IMR-90 (cell line): ENCODE measurements around the gene POLE3. TPM values are rescaled to one million over a fixed set of nuclear protein-coding genes. Genes with fewer than 3 reads are reported as not detected.

Experiments used
- ATAC-seq: fragments of 200-7000 bp; cut with Tn5 transposase; 2 replicates; pipeline ENCODE4 v1.9.1; 2020; ENCODE audit warnings: low read depth, mild to moderate bottlenecking, moderate library complexity
- BruUV-seq: library from RNA; stranded (reverse); fragments of 400-500 nt; replicated peaks from 2 replicates; lab custom pipeline; 2021; lab: Mats Ljungman, UMichigan
- CTCF ChIA-PET: fragments of 300-600 bp; formaldehyde crosslinking; extraction: SDS; loops from one replicate; lab custom pipeline; 2021; ENCODE audit warnings: antibody characterized with exemption; lab: Yijun Ruan, JAX
- POLR2A ChIA-PET: fragments of 300-600 bp; sonication (Branson Sonifier 250); formaldehyde crosslinking; loops from one replicate; lab custom pipeline; 2022; ENCODE audit warnings: antibody characterized with exemption; ENCODE audit not compliant: unreplicated experiment; lab: Charles Lee
- DNase-seq: peaks from one replicate; pipeline ENCODE4 v3.0.0; 2013
- H2AFZ ChIP-seq: replicated peaks from 2 replicates; pipeline ENCODE3; 2013; ENCODE audit warnings: low read length, mild to moderate bottlenecking; ENCODE audit not compliant: poor library complexity
- H2AK5ac ChIP-seq: 2 replicates; pipeline ENCODE4 v1.6.1; 2013; ENCODE audit warnings: low read depth, low read length, inconsistent platforms
- H2AK9ac ChIP-seq: replicated peaks from 2 replicates; pipeline ENCODE3; 2013; ENCODE audit warnings: mild to moderate bottlenecking, low read depth, low read length, moderate library complexity; ENCODE audit not compliant: poor library complexity
- H2BK120ac ChIP-seq: 2 replicates; pipeline ENCODE4 v1.6.1; 2013; ENCODE audit warnings: low read depth, low read length, inconsistent platforms
- H2BK15ac ChIP-seq: 3 replicates; pipeline ENCODE4 v1.6.1; 2013; ENCODE audit warnings: low read depth, low read length, inconsistent platforms
- H2BK20ac ChIP-seq: 2 replicates; pipeline ENCODE4 v1.6.1; 2013; ENCODE audit warnings: low read depth, mild to moderate bottlenecking, inconsistent platforms, low read length, moderate library complexity
- H2BK5ac ChIP-seq: 2 replicates; pipeline ENCODE4 v1.6.1; 2013; ENCODE audit warnings: mild to moderate bottlenecking, low read depth, low read length, inconsistent platforms; ENCODE audit not compliant: poor library complexity, severe bottlenecking
- H3K14ac ChIP-seq: replicated peaks from 2 replicates; pipeline ENCODE4 v1.6.1; 2013; ENCODE audit warnings: low read depth, low read length, inconsistent platforms
- H3K18ac ChIP-seq: 2 replicates; pipeline ENCODE4 v1.6.1; 2013; ENCODE audit warnings: low read depth, low read length, control low read depth
- H3K23ac ChIP-seq: 2 replicates; pipeline ENCODE4 v1.6.1; 2013; ENCODE audit warnings: low read depth, low read length, inconsistent platforms
- H3K27ac ChIP-seq: 2 replicates; pipeline ENCODE4 v1.5.1; 2013; ENCODE audit warnings: mild to moderate bottlenecking, control low read depth, low read length; ENCODE audit not compliant: insufficient read depth
- H3K27me3 ChIP-seq: 2 replicates; pipeline ENCODE4 v1.6.1; 2013; ENCODE audit warnings: low read length; ENCODE audit not compliant: control insufficient read depth, insufficient read depth
- H3K36me3 ChIP-seq: 2 replicates; pipeline ENCODE4 v1.6.1; 2013; ENCODE audit warnings: low read length, mixed read lengths; ENCODE audit not compliant: control insufficient read depth, insufficient read depth
- H3K4ac ChIP-seq: 2 replicates; pipeline ENCODE4 v1.6.1; 2013; ENCODE audit warnings: low read depth, low read length, inconsistent platforms
- H3K4me1 ChIP-seq: 2 replicates; pipeline ENCODE4 v1.6.1; 2013; ENCODE audit warnings: low read length, mixed read lengths; ENCODE audit not compliant: control insufficient read depth, insufficient read depth
- H3K4me2 ChIP-seq: 2 replicates; pipeline ENCODE4 v1.6.1; 2013; ENCODE audit warnings: low read depth, mild to moderate bottlenecking, control low read depth, low read length, moderate library complexity
- H3K4me3 ChIP-seq: 2 replicates; pipeline ENCODE4 v1.5.1; 2013; ENCODE audit warnings: low read depth, mild to moderate bottlenecking, control low read depth, low read length, moderate library complexity; ENCODE audit not compliant: insufficient read depth
- H3K56ac ChIP-seq: 2 replicates; pipeline ENCODE4 v1.6.1; 2013; ENCODE audit warnings: low read length, inconsistent platforms; ENCODE audit not compliant: insufficient read depth; ENCODE audit errors: extremely low read depth
- H3K79me1 ChIP-seq, 2 experiments: 2 replicates each; pipeline ENCODE4 v1.6.1; 2013; ENCODE audit warnings: low read length in 2 of 2, inconsistent platforms in 1 of 2, low read depth in 1 of 2
- H3K9ac ChIP-seq: 2 replicates; pipeline ENCODE4 v1.6.1; 2013; ENCODE audit warnings: low read depth, low read length, control low read depth
- H3K9me1 ChIP-seq: 2 replicates; pipeline ENCODE4 v1.6.1; 2013; ENCODE audit warnings: low read length, inconsistent platforms; ENCODE audit not compliant: insufficient read depth
- H3K9me3 ChIP-seq: 2 replicates; pipeline ENCODE4 v1.6.1; 2013; ENCODE audit warnings: low read length; ENCODE audit not compliant: control insufficient read depth, insufficient read depth
- H4K20me1 ChIP-seq: 2 replicates; pipeline ENCODE4 v1.6.1; 2013; ENCODE audit warnings: low read length, inconsistent platforms; ENCODE audit not compliant: insufficient read depth
- H4K5ac ChIP-seq: 2 replicates; pipeline ENCODE4 v1.6.1; 2013; ENCODE audit warnings: mild to moderate bottlenecking, low read depth, low read length, control low read depth
- H4K8ac ChIP-seq, 2 experiments: 2 replicates each; pipeline ENCODE4 v1.6.1; 2013; ENCODE audit warnings: low read depth in 2 of 2, low read length in 2 of 2, control low read depth in 1 of 2, inconsistent platforms in 1 of 2
- H4K91ac ChIP-seq: 2 replicates; pipeline ENCODE4 v1.6.1; 2013; ENCODE audit warnings: low read depth, low read length, inconsistent platforms; ENCODE audit not compliant: insufficient read depth
- POLR2A ChIP-seq: IDR thresholded peaks from 2 replicates; pipeline ENCODE4 v1.6.1; 2012; ENCODE audit warnings: mild to moderate bottlenecking, low read depth, low read length
- WGBS, 2 experiments: methylation state at CpG; one replicate each; pipeline versions ENCODE4 v1.1.5 to v1.1.7; 2013; ENCODE audit warnings: missing lambda C conversion rate in 2 of 2; ENCODE audit not compliant: insufficient read length in 1 of 2; ENCODE audit errors: extremely low coverage in 2 of 2; 5-methylcytosine and 5-hydroxymethylcytosine counted together
- dilution Hi-C: fragments of 300-500 bp; cut with HindIII; formaldehyde crosslinking; loops from one replicate; pipeline ENCODE4 v1.14.3; 2018; ENCODE audit warnings: low sequenced_read_pairs; ENCODE audit not compliant: unreplicated experiment
- in situ Hi-C: fragments of 300-500 bp; cut with MboI; formaldehyde crosslinking; loops from 3 replicates; pipeline ENCODE4 v1.14.3; 2019; ENCODE audit warnings: low sequenced_read_pairs, inconsistent platforms, mixed read lengths
- intact Hi-C: fragments of 100-400 bp; cut with micrococcal nuclease; formaldehyde crosslinking; loops from 2 replicates; pipeline ENCODE4 v1.10.0; 2022
- polyA plus RNA-seq, 3 experiments: library from polyadenylated mRNA; depleted of rRNA; stranded (reverse); fragments of >200 nt; gene quantifications; 2 replicates each; pipeline ENCODE4 v1.2.3, GENCODE V29; 2012; ENCODE audit warnings: low replicate concordance in 1 of 3
- total RNA-seq: library from RNA; depleted of rRNA; stranded (reverse); fragments of >200 nt; gene quantifications from 2 replicates; pipeline ENCODE4 v1.2.3, GENCODE V29; 2012

POLE3 gene
- total and polyA plus RNA-seq, 2 of the 4 experiments (the other 2 are of a cell fraction): 34.8 to 43.0 TPM

- DNase-seq: peak; percentile 8
- no peaks in the 10 kb centered on the region for H3K9me3 ChIP-seq
- TF ChIP-seq POLR2A: no peak
- ATAC-seq: no peak
- no peak overlapping the region for H2AFZ ChIP-seq
- no peak overlapping the region for H2BK120ac ChIP-seq
- intact Hi-C loops: loop anchor here (1.0 kb wide), 1 partner anchor 23 kb away; no protein-coding TSS in a partner anchor
- H3K18ac ChIP-seq: no peak overlapping the region
- H3K27me3 ChIP-seq: peaks cover 3% of the 10 kb centered on the region; the same call in 1 of the 2 replicates
- H3K79me1 ChIP-seq: peaks cover 0 to 8% of the 10 kb centered on the region in 2 experiments; a peak in 1 of 4 replicates
- H3K4ac ChIP-seq: no peak overlapping the region
- no peaks in the 10 kb centered on the region for H3K9me1 ChIP-seq
- H3K9ac ChIP-seq: no peak overlapping the region
- H3K4me3 ChIP-seq: no peak overlapping the region
- H2BK15ac ChIP-seq: no peak overlapping the region
- no peak overlapping the region for H2BK20ac ChIP-seq
- H4K91ac ChIP-seq: no peak overlapping the region
- H3K56ac ChIP-seq: no peak overlapping the region
- CTCF ChIA-PET: no interaction called here
- no peaks in the 10 kb centered on the region for H4K20me1 ChIP-seq
- H3K14ac ChIP-seq: no peak overlapping the region
- BruUV-seq: no TSS peak
- H4K8ac ChIP-seq: no peak overlapping the region
- no peak overlapping the region for H3K27ac ChIP-seq
- peaks cover 12% of the 10 kb centered on the region; the same call in 1 of the 2 replicates for H3K36me3 ChIP-seq
- H4K5ac ChIP-seq: no peak overlapping the region
- dilution Hi-C loops: no loop called here
- H3K4me1 ChIP-seq: peaks cover 2% of the 10 kb centered on the region; the same call in 1 of the 2 replicates
- no peak overlapping the region for H3K23ac ChIP-seq
- H3K4me2 ChIP-seq: no peak overlapping the region; the same call in 1 of the 2 replicates
- no peak overlapping the region for H2AK5ac ChIP-seq
- H2AK9ac ChIP-seq: peak overlapping the region; percentile 50
- H2BK5ac ChIP-seq: no peak overlapping the region
- POLR2A ChIA-PET: no interaction called here
- no CpG with 5 or more reads among the region's 6 CpGs for WGBS, 2 experiments
- in situ Hi-C loops: no loop called here
These were observed 35.1 kb downstream of the POLE3 start for GRCh38 chr9:113375057-113376023.
